Body of pancreas (tissue), 4 donors: ENCODE data around the gene THNSL1.

Source experiments
- POLR2A ChIP-seq, 3 donors: fragments of 450-650 bp; IDR thresholded peaks; one replicate each; pipeline ENCODE4 v1.6.1; 2016; ENCODE audit warnings: antibody characterized with exemption in 3 of 3, mild to moderate bottlenecking in 2 of 3
- TF ChIP-seq, protein P1 (sequence below), 7 experiments: fragments of 450-650 bp in 4 of 7; fragments of 200-600 bp in 3 of 7; sonication (generic) in 3 of 7; IDR thresholded peaks; one replicate each; pipeline ENCODE4 v1.5.1; 2016 to 2019; ENCODE audit warnings: antibody characterized with exemption in 7 of 7

DNA sequence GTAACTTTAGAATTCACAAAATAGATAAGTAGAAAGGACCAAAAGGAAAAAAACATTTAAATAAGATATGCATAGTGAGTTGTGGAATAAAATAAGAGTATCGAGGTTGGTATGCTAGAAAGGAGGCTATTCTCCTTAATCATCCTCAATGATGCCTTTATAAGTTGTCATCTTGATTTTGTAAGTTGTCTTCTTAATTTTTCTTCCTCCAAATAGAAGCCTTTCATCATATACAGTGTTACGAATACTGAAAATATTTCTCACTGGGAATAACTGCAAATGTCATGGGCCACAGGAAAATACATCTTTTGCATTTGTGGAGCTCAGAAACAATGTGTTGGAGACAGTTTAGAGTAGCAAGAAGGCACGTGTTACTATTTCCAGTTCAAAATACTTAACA, 32.5 kb upstream of the THNSL1 start:
- TF ChIP-seq, protein P1, sequence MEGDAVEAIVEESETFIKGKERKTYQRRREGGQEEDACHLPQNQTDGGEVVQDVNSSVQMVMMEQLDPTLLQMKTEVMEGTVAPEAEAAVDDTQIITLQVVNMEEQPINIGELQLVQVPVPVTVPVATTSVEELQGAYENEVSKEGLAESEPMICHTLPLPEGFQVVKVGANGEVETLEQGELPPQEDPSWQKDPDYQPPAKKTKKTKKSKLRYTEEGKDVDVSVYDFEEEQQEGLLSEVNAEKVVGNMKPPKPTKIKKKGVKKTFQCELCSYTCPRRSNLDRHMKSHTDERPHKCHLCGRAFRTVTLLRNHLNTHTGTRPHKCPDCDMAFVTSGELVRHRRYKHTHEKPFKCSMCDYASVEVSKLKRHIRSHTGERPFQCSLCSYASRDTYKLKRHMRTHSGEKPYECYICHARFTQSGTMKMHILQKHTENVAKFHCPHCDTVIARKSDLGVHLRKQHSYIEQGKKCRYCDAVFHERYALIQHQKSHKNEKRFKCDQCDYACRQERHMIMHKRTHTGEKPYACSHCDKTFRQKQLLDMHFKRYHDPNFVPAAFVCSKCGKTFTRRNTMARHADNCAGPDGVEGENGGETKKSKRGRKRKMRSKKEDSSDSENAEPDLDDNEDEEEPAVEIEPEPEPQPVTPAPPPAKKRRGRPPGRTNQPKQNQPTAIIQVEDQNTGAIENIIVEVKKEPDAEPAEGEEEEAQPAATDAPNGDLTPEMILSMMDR (IDR thresholded peaks at IDR 0.05) = no peak
- no peak for TF ChIP-seq POLR2A (IDR thresholded peaks at IDR 0.05)
